ENCODE results near the gene CTSW. TPM values are rescaled to one million over a fixed set of nuclear protein-coding genes. Genes with fewer than 3 reads are reported as not detected.

Gene CTSW
- polyA plus RNA-seq, 1 donor (not counting 4 experiments of a cell fraction or from before 2014, with no cell fraction given), result not detected

GRCh38 chr11:65868076-65868667 is 11.5 kb upstream of the CTSW start:
- DNase-seq (ENCODE audit: low read depth, low spot score) (no peak), FAIRE-seq (no peak)
- H3K36me3 ChIP-seq (ENCODE audit: control insufficient read depth in 2 of 2, extremely low read depth in 1 of 2, insufficient read depth in 2 of 2, low read length in 2 of 2), result peaks cover 27 to 34% of the 10 kb centered on the region in 2 experiments
- no peaks in the 10 kb centered on the region for H3K27me3 ChIP-seq (ENCODE audit: control insufficient read depth, extremely low read depth, insufficient read depth, low read length)
- H3K4me3 ChIP-seq (ENCODE audit: control insufficient read depth in 2 of 3, extremely low read depth in 1 of 3, insufficient read depth in 2 of 3, low read depth in 1 of 3, low read length in 3 of 3), result no peak overlapping the region
- no peaks in the 10 kb centered on the region for H3K9me1 ChIP-seq (ENCODE audit: control insufficient read depth, extremely low read depth, insufficient read depth, low read length)
- H3K27ac ChIP-seq (ENCODE audit: control insufficient read depth, insufficient read depth, low read length), result no peak overlapping the region
- no peak overlapping the region for H2AFZ ChIP-seq (ENCODE audit: control insufficient read depth, low read length)
- no peak overlapping the region for H3K4me2 ChIP-seq (ENCODE audit: control insufficient read depth, extremely low read depth, insufficient read depth, low read depth, low read length)
- no peaks in the 10 kb centered on the region for H4K20me1 ChIP-seq (ENCODE audit: control insufficient read depth, extremely low read depth, insufficient read depth, low read length)
- H3K79me2 ChIP-seq (ENCODE audit: control insufficient read depth, insufficient read depth, low read length), result peaks cover 4% of the 10 kb centered on the region
- TF ChIP-seq CTCF (optimal IDR thresholded peaks at IDR 0.05 in 1 of 3, IDR thresholded peaks at IDR 0.05 in 1 of 3, conservative IDR thresholded peaks at IDR 0.05 in 1 of 3; ENCODE audit: extremely low read depth in 1 of 3, insufficient read depth in 2 of 3, low read length in 3 of 3) (no peak), EZH2 (IDR thresholded peaks at IDR 0.05; ENCODE audit: low read length) (no peak)
- no peak overlapping the region for H3K9ac ChIP-seq (ENCODE audit: control insufficient read depth, extremely low read depth, insufficient read depth, low read length)
- no peaks in the 10 kb centered on the region for H3K4me1 ChIP-seq (ENCODE audit: control insufficient read depth, extremely low read depth, insufficient read depth, low read length)
- dilution Hi-C loops (cut with MboI; ENCODE audit: extremely low pct_ligation_motif_present, low sequenced_read_pairs), result no loop called here
- no peaks in the 10 kb centered on the region for H3K9me3 ChIP-seq (ENCODE audit: control insufficient read depth, low read depth, low read length)

- FAIRE-seq, result no peak
- no peaks in the 10 kb centered on the region for H3K4me1 ChIP-seq (ENCODE audit: control insufficient read depth, extremely low read depth, insufficient read depth, low read length)
Observed at GRCh38 chr11:65868907-65869306, 10.7 kb upstream of the CTSW start.

More at GRCh38 chr11:65868907-65869306, 10.7 kb upstream of the CTSW start:
- Histone ChIP-seq H3K4me3 (ENCODE audit: control insufficient read depth in 2 of 3, extremely low read depth in 1 of 3, insufficient read depth in 2 of 3, low read depth in 1 of 3, low read length in 3 of 3) (no peak overlapping the region), H4K20me1 (ENCODE audit: control insufficient read depth, extremely low read depth, insufficient read depth, low read length) (no peaks in the 10 kb centered on the region), H3K27ac (ENCODE audit: control insufficient read depth, insufficient read depth, low read length) (no peak overlapping the region), H3K79me2 (ENCODE audit: control insufficient read depth, insufficient read depth, low read length) (no peaks in the 10 kb centered on the region), H3K36me3 (ENCODE audit: control insufficient read depth in 2 of 2, extremely low read depth in 1 of 2, insufficient read depth in 2 of 2, low read length in 2 of 2) (peaks cover 19 to 28% of the 10 kb centered on the region in 2 experiments), H3K9me1 (ENCODE audit: control insufficient read depth, extremely low read depth, insufficient read depth, low read length) (no peaks in the 10 kb centered on the region), H3K9me3 (ENCODE audit: control insufficient read depth, low read depth, low read length) (no peaks in the 10 kb centered on the region), H2AFZ (ENCODE audit: control insufficient read depth, low read length) (no peak overlapping the region), H3K9ac (ENCODE audit: control insufficient read depth, extremely low read depth, insufficient read depth, low read length) (no peak overlapping the region), H3K4me2 (ENCODE audit: control insufficient read depth, extremely low read depth, insufficient read depth, low read depth, low read length) (no peak overlapping the region), H3K27me3 (ENCODE audit: control insufficient read depth, extremely low read depth, insufficient read depth, low read length) (no peaks in the 10 kb centered on the region)
- DNase-seq (ENCODE audit: low read depth, low spot score), result no peak
- TF ChIP-seq EZH2 (IDR thresholded peaks at IDR 0.05; ENCODE audit: low read length), result no peak
- no peak for TF ChIP-seq CTCF (optimal IDR thresholded peaks at IDR 0.05 in 1 of 3, IDR thresholded peaks at IDR 0.05 in 1 of 3, conservative IDR thresholded peaks at IDR 0.05 in 1 of 3; ENCODE audit: extremely low read depth in 1 of 3, insufficient read depth in 2 of 3, low read length in 3 of 3)
- dilution Hi-C loops (cut with MboI; ENCODE audit: extremely low pct_ligation_motif_present, low sequenced_read_pairs), result no loop called here
